H1 (cell line): ENCODE measurements around the gene TP53BP2. TPM values are rescaled to one million over a fixed set of nuclear protein-coding genes. Genes with fewer than 3 reads are reported as not detected.

Experiments used
- CTCF ChIA-PET: fragments of 300-600 bp; sonication (Branson Sonifier 250); formaldehyde crosslinking; loops from one replicate; lab custom pipeline; 2021; ENCODE audit not compliant: partially characterized antibody; lab: Charles Lee
- POLR2A ChIA-PET: fragments of 300-600 bp; sonication (Branson Sonifier 250); formaldehyde crosslinking; loops from one replicate; lab custom pipeline; 2021; ENCODE audit warnings: inconsistent platforms; ENCODE audit not compliant: partially characterized antibody; lab: Charles Lee
- DNase-seq, 2 experiments: peaks; one replicate each; pipeline versions ENCODE4 v3.0.0 to v3.0.0-alpha.2; 2010 to 2022; ENCODE audit warnings: low spot score in 2 of 2, low read depth in 1 of 2, mixed read lengths in 1 of 2
- FAIRE-seq: peaks from 2 replicates; lab custom pipeline; 2011; peaks lifted over from hg19 to GRCh38; lab: Jason Lieb, UNC
- H2AFZ ChIP-seq: 2 replicates; pipeline ENCODE4 v1.8.1; 2012; ENCODE audit warnings: low read length, inconsistent platforms
- H2AK5ac ChIP-seq: 2 replicates; pipeline ENCODE4 v1.6.1; 2013; ENCODE audit warnings: low read depth, low read length
- H2BK120ac ChIP-seq: replicated peaks from 2 replicates; pipeline ENCODE3; 2013; ENCODE audit warnings: low read depth, low read length, inconsistent platforms
- H2BK12ac ChIP-seq: 2 replicates; pipeline ENCODE4 v1.6.1; 2013; ENCODE audit warnings: low read depth, low read length
- H2BK15ac ChIP-seq: 2 replicates; pipeline ENCODE4 v1.6.1; 2013; ENCODE audit warnings: low read length
- H2BK20ac ChIP-seq: 2 replicates; pipeline ENCODE4 v1.6.1; 2013; ENCODE audit warnings: low read length
- H2BK5ac ChIP-seq: 2 replicates; pipeline ENCODE4 v1.6.1; 2013; ENCODE audit warnings: low read depth, low read length
- H3K14ac ChIP-seq: 2 replicates; pipeline ENCODE4 v1.6.1; 2013; ENCODE audit warnings: inconsistent platforms; ENCODE audit not compliant: insufficient read length
- H3K18ac ChIP-seq: 2 replicates; pipeline ENCODE4 v1.6.1; 2013; ENCODE audit warnings: low read length; ENCODE audit errors: extremely low read depth
- H3K23ac ChIP-seq: 2 replicates; pipeline ENCODE4 v1.6.1; 2013; ENCODE audit warnings: inconsistent platforms; ENCODE audit not compliant: insufficient read length
- H3K23me2 ChIP-seq: 2 replicates; pipeline ENCODE4 v1.6.1; 2013; ENCODE audit warnings: low read depth, low read length
- H3K27ac ChIP-seq: 2 replicates; pipeline ENCODE4 v1.6.1; 2011; ENCODE audit warnings: low read depth, low read length, inconsistent platforms
- H3K27me3 ChIP-seq, 4 experiments: replicated peaks in 1 of 4; 1 replicate in 1 of 4; 2 replicates in 3 of 4; pipeline versions ENCODE4 v1.6.1 to v1.8.1; 2011 to 2013; ENCODE audit warnings: low read length in 3 of 4, mild to moderate bottlenecking in 3 of 4, inconsistent platforms in 2 of 4, mixed read lengths in 2 of 4, moderate library complexity in 1 of 4; ENCODE audit not compliant: control insufficient read depth in 3 of 4, insufficient read depth in 3 of 4; ENCODE audit errors: extremely low read depth in 1 of 4
- H3K36me3 ChIP-seq, 4 experiments: 2 replicates each; pipeline versions ENCODE4 v1.6.1 to v1.8.1; 2011 to 2013; ENCODE audit warnings: mild to moderate bottlenecking in 4 of 4, low read length in 3 of 4, moderate library complexity in 2 of 4, control low read depth in 1 of 4, inconsistent platforms in 1 of 4; ENCODE audit not compliant: insufficient read depth in 4 of 4, control insufficient read depth in 2 of 4
- H3K4ac ChIP-seq: replicated peaks from 2 replicates; pipeline ENCODE3; 2013; ENCODE audit warnings: low read length, low read depth, mixed read lengths, inconsistent platforms; ENCODE audit not compliant: insufficient read length
- H3K4me1 ChIP-seq, 4 experiments: replicated peaks in 1 of 4; 1 replicate in 1 of 4; 2 replicates in 3 of 4; pipeline versions ENCODE4 v1.6.1 to v1.8.1; 2011 to 2013; ENCODE audit warnings: low read length in 3 of 4, inconsistent platforms in 2 of 4, mixed read lengths in 1 of 4; ENCODE audit not compliant: insufficient read depth in 4 of 4, control insufficient read depth in 3 of 4
- H3K4me2 ChIP-seq, 2 experiments: 2 replicates each; pipeline versions ENCODE4 v1.6.1 to v1.8.1; 2011 to 2013; ENCODE audit warnings: low read depth in 2 of 2, low read length in 2 of 2, control low read depth in 1 of 2, inconsistent platforms in 1 of 2, mild to moderate bottlenecking in 1 of 2; ENCODE audit not compliant: insufficient read depth in 1 of 2
- H3K4me3 ChIP-seq, 4 experiments: fragments of 200-600, 300-600 bp in 1 of 4; sonication (generic), shearing (Covaris generic), sonication (Bioruptor Twin) in 1 of 4; 2 replicates each; pipeline versions ENCODE4 v1.5.1 to v1.8.1; 2011 to 2016; ENCODE audit warnings: low read length in 4 of 4, low read depth in 3 of 4, control low read depth in 2 of 4, inconsistent platforms in 2 of 4, mild to moderate bottlenecking in 2 of 4, mixed read lengths in 1 of 4, moderate library complexity in 1 of 4; ENCODE audit not compliant: insufficient read depth in 2 of 4; ENCODE audit errors: extremely low read depth in 1 of 4
- H3K56ac ChIP-seq: replicated peaks from 2 replicates; pipeline ENCODE3; 2013; ENCODE audit warnings: low read depth, mild to moderate bottlenecking, mixed read lengths, low read length, inconsistent platforms; ENCODE audit not compliant: insufficient read length
- H3K79me1 ChIP-seq: 2 replicates; pipeline ENCODE4 v1.6.1; 2013; ENCODE audit warnings: low read depth, low read length, control low read depth
- H3K79me2 ChIP-seq, 2 experiments: 2 replicates each; pipeline versions ENCODE4 v1.6.1 to v1.8.1; 2012 to 2013; ENCODE audit warnings: low read length in 2 of 2, mild to moderate bottlenecking in 2 of 2, inconsistent platforms in 1 of 2; ENCODE audit not compliant: insufficient read depth in 2 of 2, control insufficient read depth in 1 of 2
- H3K9ac ChIP-seq, 4 experiments: replicated peaks in 1 of 4; 1 replicate in 1 of 4; 2 replicates in 3 of 4; pipeline versions ENCODE4 v1.6.1 to v1.8.1; 2011 to 2013; ENCODE audit warnings: low read depth in 3 of 4, low read length in 3 of 4, control low read depth in 2 of 4, mild to moderate bottlenecking in 2 of 4, moderate library complexity in 2 of 4, inconsistent platforms in 1 of 4; ENCODE audit errors: extremely low read depth in 1 of 4
- H3K9me3 ChIP-seq, 2 experiments: 2 replicates each; pipeline versions ENCODE4 v1.6.1 to v1.8.1; 2012 to 2013; ENCODE audit warnings: mild to moderate bottlenecking in 2 of 2, moderate library complexity in 2 of 2, control low read depth in 1 of 2, inconsistent platforms in 1 of 2, low read depth in 1 of 2, low read length in 1 of 2, mixed read lengths in 1 of 2; ENCODE audit not compliant: insufficient read depth in 2 of 2
- H4K20me1 ChIP-seq, 2 experiments: replicated peaks in 1 of 2; 2 replicates each; pipeline versions ENCODE3 to v1.8.1; 2011 to 2013; ENCODE audit warnings: inconsistent platforms in 2 of 2, low read length in 2 of 2, mild to moderate bottlenecking in 1 of 2; ENCODE audit not compliant: insufficient read depth in 2 of 2, control insufficient read depth in 1 of 2
- H4K5ac ChIP-seq: 2 replicates; pipeline ENCODE4 v1.6.1; 2013; ENCODE audit warnings: low read length, low read depth, mixed read lengths, inconsistent platforms; ENCODE audit not compliant: insufficient read length
- H4K8ac ChIP-seq: 2 replicates; pipeline ENCODE4 v1.8.0; 2013; ENCODE audit warnings: mild to moderate bottlenecking, moderate library complexity, low read length, inconsistent platforms; ENCODE audit not compliant: insufficient read depth; ENCODE audit errors: extremely low read depth
- H4K91ac ChIP-seq: replicated peaks from 2 replicates; pipeline ENCODE3; 2013; ENCODE audit warnings: low read length, mixed read lengths, inconsistent platforms; ENCODE audit not compliant: insufficient read length
- EZH2 ChIP-seq: fragments of 200-600 bp; sonication (generic); IDR thresholded peaks from 2 replicates; pipeline ENCODE4 v1.7.1; 2012; ENCODE audit warnings: low read depth, mild to moderate bottlenecking, moderate library complexity, low read length, inconsistent platforms; ENCODE audit not compliant: severe bottlenecking
- GABPA ChIP-seq: IDR thresholded peaks from 2 replicates; pipeline ENCODE4 v1.6.1; 2011; ENCODE audit warnings: mild to moderate bottlenecking, low read length, moderate library complexity, borderline replicate concordance; ENCODE audit not compliant: insufficient read depth
- RXRA ChIP-seq: IDR thresholded peaks from 2 replicates; pipeline ENCODE4 v1.6.1; 2011; ENCODE audit warnings: low read depth, mild to moderate bottlenecking, low read length, moderate library complexity; ENCODE audit not compliant: insufficient read depth
- SAP30 ChIP-seq: fragments of 300-600 bp; sonication (generic); IDR thresholded peaks from 2 replicates; pipeline ENCODE4 v1.7.1; 2012; ENCODE audit warnings: low read length, moderate library complexity, mild to moderate bottlenecking, inconsistent platforms; ENCODE audit not compliant: insufficient read depth, insufficient replicate concordance
- SIN3A ChIP-seq, 2 experiments: IDR thresholded peaks in 1 of 2; conservative IDR thresholded peaks in 1 of 2; 2 replicates each; pipeline ENCODE4 v1.6.1; 2011 to 2012; ENCODE audit warnings: low read length in 2 of 2, improper control_type of control experiment in 1 of 2, low read depth in 1 of 2, mild to moderate bottlenecking in 1 of 2
- WGBS, 2 experiments: shearing (Covaris generic) in 1 of 2; methylation state at CpG; one replicate each; pipeline versions ENCODE4 v1.1.6 to v1.1.7; 2013 to 2015; ENCODE audit warnings: low lambda C conversion rate in 2 of 2, mixed read lengths in 2 of 2, inconsistent platforms in 1 of 2, low coverage in 1 of 2, missing lambda C conversion rate in 1 of 2; ENCODE audit not compliant: insufficient replicate concordance in 2 of 2, insufficient coverage in 1 of 2, insufficient read length in 1 of 2; ENCODE audit errors: extremely low coverage in 1 of 2, missing lambda C conversion rate in 1 of 2; 5-methylcytosine and 5-hydroxymethylcytosine counted together
- polyA plus RNA-seq, 7 experiments: library from polyadenylated mRNA; depleted of rRNA in 3 of 7; stranded (reverse) in 5 of 7; unstranded in 2 of 7; fragments of >200 nt in 5 of 7; fragments of 200-250 nt in 2 of 7; gene quantifications; 1 replicate in 5 of 7; 2 replicates in 1 of 7; 4 replicates in 1 of 7; pipeline versions ENCODE4 v1.2.1 to v1.2.3, GENCODE V29; 2011 to 2013; ENCODE audit warnings: missing spikeins in 2 of 7, mixed read lengths in 2 of 7
- total RNA-seq: library from RNA; stranded (reverse); fragmentation: NEBNext Ultra II Directional; extraction: Animal tissue kit (Norgen Biotek cat#: 25700); gene quantifications from 2 replicates; pipeline ENCODE4 v1.2.1, GENCODE V29; 2021

The TP53BP2 gene
- total and polyA plus RNA-seq, 2 of the 8 experiments (the other 6 are each of a cell fraction or from before 2014, with no cell fraction given): 18.0 to 38.7 TPM

- Histone ChIP-seq H3K23me2 (no peaks in the 10 kb centered on the region), H3K27ac (no peak overlapping the region), H2BK120ac (no peak overlapping the region), H3K4ac (no peak overlapping the region), H4K8ac (no peak overlapping the region), H3K4me3 (no peak overlapping the region), H3K23ac (no peak overlapping the region), H2BK20ac (no peak overlapping the region), H3K14ac (no peak overlapping the region), H4K91ac (no peak overlapping the region), H3K4me1 (peaks cover 5 to 22% (median 13%) of the 10 kb centered on the region in 4 experiments; a peak in 5 of 7 replicates), H3K9ac (no peak overlapping the region), H4K20me1 (peaks cover 0 to 3% of the 10 kb centered on the region in 2 experiments), H3K79me2 (no peaks in the 10 kb centered on the region), H3K79me1 (no peaks in the 10 kb centered on the region), H3K56ac (no peak overlapping the region), H4K5ac (no peak overlapping the region), H3K27me3 (peaks cover 0 to 3% (median 0%) of the 10 kb centered on the region in 4 experiments; a peak in 3 of 7 replicates), H3K36me3 (no peaks in the 10 kb centered on the region), H2AFZ (no peak overlapping the region), H3K9me3 (no peaks in the 10 kb centered on the region), H2AK5ac (no peak overlapping the region), H3K4me2 (no peak overlapping the region), H2BK12ac (no peak overlapping the region), H2BK5ac (no peak overlapping the region), H3K18ac (no peak overlapping the region), H2BK15ac (no peak overlapping the region)
- FAIRE-seq: no peak
- ChIA-PET POLR2A (interaction anchor here (0.7 kb wide), 1 partner anchor 11 kb away, joined by 3 read pairs; no protein-coding TSS in a partner anchor), CTCF (interaction anchor here (0.7 to 5.2 kb wide), 4 partner anchors 8 to 36 kb away, joined by 3 to 55 read pairs (median 8); no protein-coding TSS in a partner anchor)
- DNase-seq: no peak
- TF ChIP-seq SAP30: no peak
- no peak for TF ChIP-seq SIN3A (conservative IDR thresholded peaks at IDR 0.05 in 1 of 2, IDR thresholded peaks at IDR 0.05 in 1 of 2; ENCODE audit: low read depth in 1 of 2, low read length in 2 of 2)
- no peak for TF ChIP-seq EZH2
- no peak for TF ChIP-seq GABPA
- no peak for TF ChIP-seq RXRA
- 95% methylated on average over 5 of the region's 7 CpGs; no CpG with 5 or more reads in 1 of the 2 experiments for WGBS, 2 experiments
These were observed 108.4 kb downstream of the TP53BP2 start for GRCh38 chr1:223737342-223737741.
